M059J (cell line): ENCODE data around the gene GEMIN7. TPM values are rescaled to one million over a fixed set of nuclear protein-coding genes. Genes with fewer than 3 reads are reported as not detected.

Source experiments
- DNase-seq: peaks from one replicate; pipeline ENCODE4 v3.0.0-alpha.2; 2012; ENCODE audit warnings: low read depth
- total RNA-seq: library from RNA; depleted of rRNA; stranded (reverse); fragments of >200 nt; shearing (Covaris generic); gene quantifications from 2 replicates; pipeline ENCODE4 v1.2.3, GENCODE V29; 2014

GEMIN7 gene
- total RNA-seq, 1 experiment from 2014 or later, result 44.2 TPM

GRCh38 chr19:45090034-45090433 lies 11.0 kb downstream of the GEMIN7 start:
- DNase-seq, result no peak

- no peak for DNase-seq
These were observed 11.5 kb downstream of the GEMIN7 start for GRCh38 chr19:45090606-45091005.

GRCh38 chr19:45091031-45091923 lies 12.2 kb downstream of the GEMIN7 start:
- DNase-seq, result peak; percentile 98

- peak; percentile 98 for DNase-seq
These were observed 14.0 kb downstream of the GEMIN7 start, which contains the start of gene PPP1R37 for GRCh38 chr19:45092747-45093678. Gene PPP1R37 (plus strand): TSS chr19:45093179. CDS start chr19:45093326, 147 bp downstream.

- no peak for DNase-seq
These were observed 15.1 kb downstream of the GEMIN7 start for GRCh38 chr19:45094137-45094536.

- DNase-seq, result no peak
These were observed 15.6 kb downstream of the GEMIN7 start for GRCh38 chr19:45094707-45095106.

- DNase-seq, result no peak
These were observed 16.7 kb downstream of the GEMIN7 start for GRCh38 chr19:45095496-45096413.

GRCh38 chr19:45096700-45097099 lies 17.6 kb downstream of the GEMIN7 start:
- no peak for DNase-seq

- DNase-seq, result no peak
These were observed 18.4 kb downstream of the GEMIN7 start for GRCh38 chr19:45097450-45097775.

GRCh38 chr19:45097776-45098520 lies 18.9 kb downstream of the GEMIN7 start:
- peak; percentile 94 for DNase-seq

- DNase-seq, result no peak
These were observed 19.7 kb downstream of the GEMIN7 start for GRCh38 chr19:45098521-45099466.

- DNase-seq, result no peak
These were observed 20.6 kb downstream of the GEMIN7 start for GRCh38 chr19:45099467-45100191.

GRCh38 chr19:45100201-45100600 lies 21.1 kb downstream of the GEMIN7 start:
- DNase-seq, result no peak

GRCh38 chr19:45100846-45101252 lies 21.8 kb downstream of the GEMIN7 start:
- DNase-seq, result no peak

- DNase-seq, result no peak
These were observed 22.7 kb downstream of the GEMIN7 start for GRCh38 chr19:45101806-45102205.

GRCh38 chr19:45102481-45102880 lies 23.4 kb downstream of the GEMIN7 start:
- no peak for DNase-seq

- DNase-seq, result no peak
These were observed 24.1 kb downstream of the GEMIN7 start for GRCh38 chr19:45103156-45103507.

- no peak for DNase-seq
These were observed 24.7 kb downstream of the GEMIN7 start for GRCh38 chr19:45103508-45104319.
